ENCODE data around the gene FAM131C.

GRCh38 chr1:16119504-16119903 is 46.1 kb upstream of the FAM131C start:
- TF ChIP-seq CTCF (IDR thresholded peaks at IDR 0.05) (no peak), POLR2A (IDR thresholded peaks at IDR 0.05) (no peak)

Data from upper lobe of left lung (tissue), 4 donors.